ENCODE data around the gene CRACDL.

DNA sequence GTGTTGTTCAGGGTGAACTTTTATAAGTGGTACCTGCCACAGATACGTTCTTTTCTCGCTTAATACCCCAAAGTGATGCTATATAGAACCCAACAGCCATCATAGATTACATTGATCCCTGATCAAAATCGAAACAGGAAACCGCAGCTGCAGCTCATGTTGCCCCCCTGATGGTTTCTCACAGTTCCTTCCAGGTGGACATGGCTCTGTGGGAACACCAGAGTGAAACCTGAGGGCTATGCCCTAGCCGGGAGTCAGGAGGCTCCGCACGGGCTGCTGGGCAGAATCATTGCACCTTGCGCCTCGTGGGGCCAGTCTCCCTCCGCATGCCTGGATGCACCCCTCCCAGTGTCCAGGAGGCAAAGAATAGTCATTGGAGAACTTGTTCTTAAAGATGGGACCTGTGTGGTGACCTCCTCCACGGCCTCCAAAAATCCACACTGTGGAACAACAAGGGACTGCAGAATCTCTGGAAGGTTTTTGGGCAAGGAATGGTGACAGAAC, 61.8 kb downstream of the CRACDL start:
- TF ChIP-seq, protein P1, sequence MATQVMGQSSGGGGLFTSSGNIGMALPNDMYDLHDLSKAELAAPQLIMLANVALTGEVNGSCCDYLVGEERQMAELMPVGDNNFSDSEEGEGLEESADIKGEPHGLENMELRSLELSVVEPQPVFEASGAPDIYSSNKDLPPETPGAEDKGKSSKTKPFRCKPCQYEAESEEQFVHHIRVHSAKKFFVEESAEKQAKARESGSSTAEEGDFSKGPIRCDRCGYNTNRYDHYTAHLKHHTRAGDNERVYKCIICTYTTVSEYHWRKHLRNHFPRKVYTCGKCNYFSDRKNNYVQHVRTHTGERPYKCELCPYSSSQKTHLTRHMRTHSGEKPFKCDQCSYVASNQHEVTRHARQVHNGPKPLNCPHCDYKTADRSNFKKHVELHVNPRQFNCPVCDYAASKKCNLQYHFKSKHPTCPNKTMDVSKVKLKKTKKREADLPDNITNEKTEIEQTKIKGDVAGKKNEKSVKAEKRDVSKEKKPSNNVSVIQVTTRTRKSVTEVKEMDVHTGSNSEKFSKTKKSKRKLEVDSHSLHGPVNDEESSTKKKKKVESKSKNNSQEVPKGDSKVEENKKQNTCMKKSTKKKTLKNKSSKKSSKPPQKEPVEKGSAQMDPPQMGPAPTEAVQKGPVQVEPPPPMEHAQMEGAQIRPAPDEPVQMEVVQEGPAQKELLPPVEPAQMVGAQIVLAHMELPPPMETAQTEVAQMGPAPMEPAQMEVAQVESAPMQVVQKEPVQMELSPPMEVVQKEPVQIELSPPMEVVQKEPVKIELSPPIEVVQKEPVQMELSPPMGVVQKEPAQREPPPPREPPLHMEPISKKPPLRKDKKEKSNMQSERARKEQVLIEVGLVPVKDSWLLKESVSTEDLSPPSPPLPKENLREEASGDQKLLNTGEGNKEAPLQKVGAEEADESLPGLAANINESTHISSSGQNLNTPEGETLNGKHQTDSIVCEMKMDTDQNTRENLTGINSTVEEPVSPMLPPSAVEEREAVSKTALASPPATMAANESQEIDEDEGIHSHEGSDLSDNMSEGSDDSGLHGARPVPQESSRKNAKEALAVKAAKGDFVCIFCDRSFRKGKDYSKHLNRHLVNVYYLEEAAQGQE (IDR thresholded peaks at IDR 0.05; ENCODE audit: insufficient read depth in 1 of 2, low read depth in 2 of 2, low read length in 2 of 2), result no peak
- TF ChIP-seq SIN3A (IDR thresholded peaks at IDR 0.05; ENCODE audit: borderline replicate concordance, insufficient read depth, low read length) (no peak), TAF1 (IDR thresholded peaks at IDR 0.05; ENCODE audit: borderline replicate concordance, insufficient read depth, low read length) (no peak)
